GM12892 (cell line): ENCODE measurements around the gene LMF1.

Source experiments
- POLR2A ChIP-seq: IDR thresholded peaks from 2 replicates; pipeline ENCODE4 v1.6.1; 2011; ENCODE audit warnings: low read depth, low read length, control low read depth
- POLR2AphosphoS5 ChIP-seq: IDR thresholded peaks from 2 replicates; pipeline ENCODE4 v1.6.1; 2011; ENCODE audit warnings: low read depth, low read length, control low read depth

DNA sequence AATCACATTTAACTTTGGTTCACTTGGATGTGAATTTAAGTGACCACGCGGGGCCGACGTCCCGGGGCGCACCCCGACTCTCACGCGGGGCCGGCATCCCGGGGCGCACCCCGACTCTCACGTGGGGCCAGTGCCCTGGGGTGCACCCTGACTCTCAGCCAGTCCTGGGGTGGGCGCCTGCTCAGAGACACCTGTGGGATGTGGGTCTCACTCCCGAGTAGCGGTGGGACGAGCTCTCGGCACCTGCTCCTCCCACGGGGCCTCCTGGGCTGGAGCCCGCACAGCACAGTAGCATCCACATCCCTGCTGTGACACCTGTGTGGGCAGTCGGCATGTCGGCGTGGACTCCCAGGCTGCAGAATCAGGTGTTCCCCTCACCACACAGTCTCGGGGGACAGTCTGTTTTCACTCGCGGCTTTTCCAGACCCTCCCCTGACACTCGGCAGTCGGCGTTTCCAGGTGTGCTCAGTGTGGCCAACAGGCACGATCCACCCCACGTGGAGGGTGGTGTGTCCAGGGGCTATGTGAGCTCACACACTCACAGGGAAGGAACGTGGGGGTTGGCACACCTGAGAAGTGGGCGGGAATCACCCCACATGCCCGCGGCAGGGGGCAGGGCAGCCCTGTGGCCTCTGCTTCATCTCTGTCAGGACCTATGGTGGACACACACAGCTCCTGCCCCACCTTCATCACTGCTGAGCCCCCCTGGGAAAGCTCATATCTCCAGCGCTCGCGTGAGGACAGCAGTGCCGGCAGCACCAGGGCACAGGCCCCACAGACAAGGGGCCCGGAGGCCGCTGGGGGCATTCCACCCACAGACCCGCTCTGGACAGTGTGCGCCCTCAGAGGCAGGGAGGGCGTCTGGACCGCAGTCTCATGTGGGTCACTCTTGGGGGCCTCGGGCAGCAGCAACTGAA, 51.8 kb downstream of the LMF1 start:
- no peak for TF ChIP-seq POLR2A
- no peak for TF ChIP-seq POLR2AphosphoS5
